ENCODE results near the gene E4F1. TPM values are rescaled to one million over a fixed set of nuclear protein-coding genes. Genes with fewer than 3 reads are reported as not detected.

Gene E4F1
- total and polyA plus RNA-seq, 2 of the 8 experiments (the other 6 are each of a cell fraction or from before 2014, with no cell fraction given), result 22.2 to 27.0 TPM

DNA sequence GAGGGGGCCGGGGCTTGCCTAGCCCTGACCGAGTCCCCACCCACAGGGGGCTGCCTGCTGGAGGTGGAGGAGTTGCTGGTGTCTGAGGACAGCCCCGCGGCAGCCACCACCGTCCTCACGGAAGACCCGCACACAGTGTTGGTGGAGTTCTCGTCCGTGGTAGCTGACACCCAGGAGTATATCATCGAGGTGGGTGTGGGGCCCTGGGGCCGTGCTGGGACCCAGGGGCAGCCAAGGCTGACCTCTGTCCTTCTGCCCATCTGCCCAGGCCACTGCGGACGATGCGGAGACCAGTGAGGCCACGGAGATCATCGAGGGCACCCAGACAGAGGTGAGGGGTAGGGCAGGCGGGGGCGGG lies 11.4 kb downstream of the E4F1 start:
- no peak overlapping the region for H2BK12ac ChIP-seq (ENCODE audit: low read depth, low read length)
- no peak overlapping the region for H4K5ac ChIP-seq (ENCODE audit: insufficient read length, low read depth, low read length)
- no peak overlapping the region for H3K14ac ChIP-seq (ENCODE audit: insufficient read length)
- no peaks in the 10 kb centered on the region for H3K9me3 ChIP-seq (ENCODE audit: insufficient read depth in 2 of 2, low read depth in 1 of 2, low read length in 1 of 2)
- CTCF ChIA-PET (ENCODE audit: partially characterized antibody), result interaction anchor here (0.6 to 2.7 kb wide), 2 partner anchors 10 to 20 kb away, joined by 3 to 9 read pairs; no protein-coding TSS in a partner anchor
- no peak overlapping the region for H3K18ac ChIP-seq (ENCODE audit: extremely low read depth, low read length)
- H2AK5ac ChIP-seq (ENCODE audit: low read depth, low read length), result no peak overlapping the region
- peaks cover 3 to 42% (median 6%) of the 10 kb centered on the region in 4 experiments; a peak in 5 of 8 replicates for H3K36me3 ChIP-seq (ENCODE audit: control insufficient read depth in 2 of 4, insufficient read depth in 4 of 4, low read length in 3 of 4)
- H2BK15ac ChIP-seq (ENCODE audit: low read length), result no peak overlapping the region
- no peak overlapping the region for H2AFZ ChIP-seq (ENCODE audit: low read length)
- H3K27me3 ChIP-seq (replicated peaks in 1 of 4; ENCODE audit: control insufficient read depth in 3 of 4, extremely low read depth in 1 of 4, insufficient read depth in 3 of 4, low read length in 3 of 4), result peaks cover 4 to 20% (median 16%) of the 10 kb centered on the region in 4 experiments; a peak in 6 of 7 replicates
- H2BK20ac ChIP-seq (ENCODE audit: low read length), result no peak overlapping the region
- H3K4me2 ChIP-seq (ENCODE audit: insufficient read depth in 1 of 2, low read depth in 2 of 2, low read length in 2 of 2), result no peak overlapping the region
- H3K56ac ChIP-seq (replicated peaks; ENCODE audit: insufficient read length, low read depth, low read length), result no peak overlapping the region
- H3K23ac ChIP-seq (ENCODE audit: insufficient read length), result no peak overlapping the region
- DNase-seq (ENCODE audit: low read depth in 1 of 2, low spot score in 2 of 2), result no peak
- no peak for FAIRE-seq
- no peak overlapping the region for H3K4ac ChIP-seq (replicated peaks; ENCODE audit: insufficient read length, low read depth, low read length)
- H4K20me1 ChIP-seq (replicated peaks in 1 of 2; ENCODE audit: control insufficient read depth in 1 of 2, insufficient read depth in 2 of 2, low read length in 2 of 2), result peaks cover 3 to 16% of the 10 kb centered on the region in 2 experiments
- peaks cover 0 to 19% (median 10%) of the 10 kb centered on the region in 4 experiments; a peak in 5 of 7 replicates for H3K4me1 ChIP-seq (replicated peaks in 1 of 4; ENCODE audit: control insufficient read depth in 3 of 4, insufficient read depth in 4 of 4, low read length in 3 of 4)
- no peak overlapping the region for H3K9ac ChIP-seq (replicated peaks in 1 of 4; ENCODE audit: extremely low read depth in 1 of 4, low read depth in 3 of 4, low read length in 3 of 4)
- H4K91ac ChIP-seq (replicated peaks; ENCODE audit: insufficient read length, low read length), result no peak overlapping the region
- no peak overlapping the region for H3K4me3 ChIP-seq (ENCODE audit: extremely low read depth in 1 of 4, insufficient read depth in 2 of 4, low read depth in 3 of 4, low read length in 4 of 4)
- no peak overlapping the region for H2BK120ac ChIP-seq (replicated peaks; ENCODE audit: low read depth, low read length)
- H2BK5ac ChIP-seq (ENCODE audit: low read depth, low read length), result no peak overlapping the region
- no peaks in the 10 kb centered on the region for H3K79me2 ChIP-seq (ENCODE audit: control insufficient read depth in 1 of 2, insufficient read depth in 2 of 2, low read length in 2 of 2)
- H3K27ac ChIP-seq (ENCODE audit: low read depth, low read length), result no peak overlapping the region
- POLR2A ChIA-PET (ENCODE audit: partially characterized antibody), result interaction anchor here (0.8 to 4.5 kb wide), 8 partner anchors 8 to 297 kb away, joined by 3 to 21 read pairs (median 6); partner anchors contain the start of genes CEMP1, E4F1, ECI1 and MLST8
- peaks cover 16% of the 10 kb centered on the region; the same call in 1 of the 2 replicates for H3K23me2 ChIP-seq (ENCODE audit: low read depth, low read length)
- no peaks in the 10 kb centered on the region for H3K79me1 ChIP-seq (ENCODE audit: low read depth, low read length)
- H4K8ac ChIP-seq (ENCODE audit: extremely low read depth, insufficient read depth, low read length), result no peak overlapping the region; the same call in 1 of the 2 replicates
- WGBS, 2 experiments (ENCODE audit: extremely low coverage in 1 of 2, insufficient coverage in 1 of 2, insufficient read length in 1 of 2, insufficient replicate concordance in 2 of 2, low coverage in 1 of 2, low lambda C conversion rate in 2 of 2, missing lambda C conversion rate in 1 of 2), result 100% methylated on average over 9 of the region's 18 CpGs; no CpG with 5 or more reads in 1 of the 2 experiments
- TF ChIP-seq, protein P1, sequence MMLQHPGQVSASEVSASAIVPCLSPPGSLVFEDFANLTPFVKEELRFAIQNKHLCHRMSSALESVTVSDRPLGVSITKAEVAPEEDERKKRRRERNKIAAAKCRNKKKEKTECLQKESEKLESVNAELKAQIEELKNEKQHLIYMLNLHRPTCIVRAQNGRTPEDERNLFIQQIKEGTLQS (IDR thresholded peaks at IDR 0.05; ENCODE audit: insufficient read depth, low read depth, low read length), result no peak
- TF ChIP-seq KDM1A (IDR thresholded peaks at IDR 0.05; ENCODE audit: borderline replicate concordance, low read length), result no peak
- TF ChIP-seq TCF12 (IDR thresholded peaks at IDR 0.05; ENCODE audit: low read depth, low read length), result no peak
- TF ChIP-seq TEAD4 (IDR thresholded peaks at IDR 0.05; ENCODE audit: low read depth, low read length), result no peak
- no peak for TF ChIP-seq ATF2 (IDR thresholded peaks at IDR 0.05; ENCODE audit: low read length)
- no peak for TF ChIP-seq EP300 (IDR thresholded peaks at IDR 0.05; ENCODE audit: borderline replicate concordance in 1 of 2, low read depth in 2 of 2, low read length in 2 of 2)
- no peak for TF ChIP-seq HDAC6 (IDR thresholded peaks at IDR 0.05; ENCODE audit: low read depth, low read length)
- no peak for TF ChIP-seq CEBPB (IDR thresholded peaks at IDR 0.05; ENCODE audit: low read depth, low read length)
- TF ChIP-seq SUZ12 (IDR thresholded peaks at IDR 0.05; ENCODE audit: low read length), result no peak
- no peak for TF ChIP-seq TBP (IDR thresholded peaks at IDR 0.05; ENCODE audit: low read depth, low read length)
- no peak for TF ChIP-seq HDAC2 (IDR thresholded peaks at IDR 0.05; ENCODE audit: borderline replicate concordance in 1 of 2, low read depth in 2 of 2, low read length in 2 of 2)
